Measurements from ENCODE around the gene SESTD1. TPM values are rescaled to one million over a fixed set of nuclear protein-coding genes. Genes with fewer than 3 reads are reported as not detected.
"Not testable (repeated sequence)": the region's sequence is repeated elsewhere in the genome, so short reads cannot be mapped to it uniquely, and the experiment has no call there.

SESTD1 gene
- total RNA-seq, 1 experiment from 2014 or later = 12.5 TPM

DNA sequence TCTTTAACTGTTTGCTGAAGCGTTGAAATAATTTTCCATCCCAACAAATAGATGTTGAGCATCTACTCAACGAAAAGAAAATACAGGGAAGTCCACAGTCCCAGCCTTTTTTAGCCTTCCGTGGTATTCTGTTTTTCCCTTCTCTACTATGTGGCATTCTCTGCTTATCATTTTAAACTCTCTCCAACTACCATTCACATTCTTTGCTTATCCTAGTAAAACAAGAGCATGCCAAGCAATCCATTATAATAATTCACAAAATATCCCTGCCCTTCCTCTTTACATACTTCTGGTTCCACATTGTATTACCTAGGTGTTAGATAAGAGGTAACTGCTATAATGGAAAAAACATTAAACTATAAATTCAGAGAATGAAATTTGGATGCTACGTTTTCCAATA lies 1.6 kb upstream of the SESTD1 start:
- no peak for DNase-seq (ENCODE audit: low read depth)

DNA sequence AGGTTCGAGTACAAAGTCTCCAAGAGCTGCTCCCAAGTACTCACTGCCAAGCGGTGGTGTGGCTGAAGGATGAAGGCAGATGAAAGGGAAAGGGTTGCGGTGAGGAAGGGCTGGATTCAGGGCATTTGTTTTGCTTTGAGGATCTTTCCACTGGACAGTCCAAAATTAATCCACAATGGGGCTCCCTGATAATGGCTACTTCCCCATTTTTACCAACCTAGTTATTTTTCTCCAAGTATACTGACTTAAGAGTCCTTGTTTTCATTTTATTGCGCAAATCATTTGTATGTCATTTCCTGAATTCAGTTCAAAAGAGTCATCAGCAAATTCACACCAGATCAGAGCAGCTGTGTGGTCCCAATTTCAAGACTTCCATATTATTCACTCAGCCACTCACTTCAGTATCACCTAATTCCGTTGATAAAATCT lies 464 bp upstream of the SESTD1 start:
- DNase-seq (ENCODE audit: low read depth) = peak; percentile 65

DNA sequence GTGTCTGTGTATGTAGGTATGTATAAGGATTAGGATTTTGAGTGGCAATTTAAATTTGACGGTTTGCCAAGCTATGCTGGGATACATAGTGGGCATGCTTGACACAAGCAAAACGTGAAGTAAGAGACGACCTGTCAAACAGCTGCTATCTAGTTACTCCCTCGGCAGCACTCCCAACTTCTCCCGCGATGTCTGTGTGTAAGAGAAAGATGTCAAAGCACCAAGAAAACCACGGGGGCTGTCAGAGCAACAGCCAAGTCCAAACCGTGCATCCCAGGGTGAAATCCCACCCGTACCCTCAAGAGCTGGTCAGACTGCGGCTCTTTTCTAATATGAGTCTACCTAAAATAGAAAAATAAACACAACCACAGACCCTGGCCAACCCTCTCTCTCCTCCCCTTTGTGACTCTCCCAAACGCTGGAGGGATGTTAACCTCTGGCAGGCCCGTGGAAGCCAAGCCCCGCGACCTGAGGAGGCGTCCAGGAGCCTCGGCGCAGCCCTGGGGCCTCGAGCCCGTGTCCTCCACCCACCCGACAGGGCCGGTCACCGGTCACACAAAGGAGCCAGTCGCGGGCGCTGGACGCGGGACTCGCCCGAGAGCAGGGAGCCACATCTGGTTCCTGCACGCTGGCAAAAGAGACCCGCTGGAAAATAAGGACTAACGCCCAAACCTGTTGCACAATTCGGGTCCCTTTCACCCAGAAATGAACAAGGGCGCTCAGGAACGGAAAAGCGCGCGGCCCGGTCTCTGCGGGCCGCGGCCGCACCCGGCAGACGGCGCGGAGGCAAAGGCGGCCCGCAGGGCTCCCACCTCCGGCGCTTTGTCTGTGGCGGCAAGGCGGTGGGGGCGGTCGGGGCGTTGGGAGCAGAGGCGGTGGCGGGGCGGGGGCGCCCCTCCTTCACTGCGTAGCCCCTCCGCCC lies 925 bp downstream of the SESTD1 start:
- peak; percentile 36 for DNase-seq (ENCODE audit: low read depth)

DNA sequence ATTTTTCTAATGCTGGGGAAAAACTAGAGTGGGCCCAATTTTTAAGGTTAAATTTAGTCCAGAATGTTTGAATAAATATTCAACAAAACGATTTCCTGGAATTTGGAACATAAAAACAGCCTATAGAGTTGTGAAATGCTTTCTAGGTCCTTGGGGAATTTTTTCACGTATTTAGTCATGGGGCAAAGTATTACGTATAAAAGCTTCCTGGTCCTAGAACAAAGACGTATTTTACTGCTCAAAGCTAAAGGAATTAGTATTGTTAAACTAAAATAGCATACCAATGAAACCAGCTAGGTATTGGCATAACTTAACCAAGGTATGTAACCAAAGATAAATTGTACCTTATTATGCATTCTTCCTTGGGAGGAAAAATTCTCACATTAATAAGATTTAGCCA lies 1.6 kb downstream of the SESTD1 start:
- peak; percentile 19 for DNase-seq (ENCODE audit: low read depth)

DNA sequence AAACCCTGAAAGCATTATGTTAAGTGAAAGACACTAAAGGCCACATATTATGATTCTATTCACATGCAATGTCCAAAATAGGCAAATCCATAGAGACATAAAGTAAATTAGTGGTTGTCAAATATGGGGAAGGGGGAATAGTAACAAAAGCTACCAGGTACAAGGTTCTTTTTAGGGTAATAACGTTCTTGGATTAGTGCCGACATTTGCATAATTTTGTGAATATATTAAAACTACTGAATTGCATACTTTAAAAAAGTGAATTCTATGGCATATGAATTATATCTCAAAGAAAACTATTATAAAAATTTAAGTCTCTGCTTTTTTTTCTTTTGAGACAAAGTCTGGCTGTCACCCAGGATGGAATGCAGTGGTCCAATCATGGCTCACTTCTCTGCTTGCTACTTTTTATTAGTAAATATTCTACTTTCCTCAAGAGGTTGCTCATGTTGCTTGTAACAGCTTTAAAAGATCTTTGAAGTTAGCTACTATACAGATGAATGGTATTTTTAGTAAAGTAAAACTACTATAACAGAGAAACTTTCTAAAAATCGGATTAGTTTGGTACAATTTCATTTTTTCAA lies 2.5 kb downstream of the SESTD1 start:
- DNase-seq (ENCODE audit: low read depth) = no peak

DNA sequence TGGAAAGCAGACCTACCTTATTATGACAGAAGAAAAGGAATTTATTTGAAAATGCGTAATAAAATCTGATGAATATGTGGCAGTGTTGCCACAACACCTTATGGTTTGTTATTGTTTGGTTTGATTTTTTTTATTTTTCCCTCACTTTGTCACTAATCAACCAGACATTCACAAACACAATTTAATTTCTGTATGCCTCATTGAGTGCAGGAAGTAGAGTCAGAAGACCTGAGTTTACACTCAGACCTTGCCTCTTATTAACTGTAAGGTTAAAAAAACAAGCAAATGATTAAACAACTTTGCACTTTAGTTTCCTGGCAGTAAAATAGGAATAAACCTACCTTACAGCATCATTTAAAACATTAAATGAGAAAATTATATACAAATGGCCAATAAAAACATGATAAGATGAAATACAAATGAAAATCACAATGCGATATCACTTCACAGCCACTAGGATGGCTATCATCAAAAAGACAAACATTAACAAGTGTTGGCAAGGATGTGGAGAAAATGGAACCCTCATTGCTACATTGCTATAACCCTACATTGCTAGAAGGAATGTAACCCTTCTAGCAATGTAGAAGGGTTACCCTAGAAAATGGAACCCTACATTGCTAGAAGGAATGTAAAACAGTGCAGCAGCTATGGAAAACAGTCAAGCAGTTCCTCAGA lies 3.3 kb downstream of the SESTD1 start:
- no peak for DNase-seq (ENCODE audit: low read depth)

DNA sequence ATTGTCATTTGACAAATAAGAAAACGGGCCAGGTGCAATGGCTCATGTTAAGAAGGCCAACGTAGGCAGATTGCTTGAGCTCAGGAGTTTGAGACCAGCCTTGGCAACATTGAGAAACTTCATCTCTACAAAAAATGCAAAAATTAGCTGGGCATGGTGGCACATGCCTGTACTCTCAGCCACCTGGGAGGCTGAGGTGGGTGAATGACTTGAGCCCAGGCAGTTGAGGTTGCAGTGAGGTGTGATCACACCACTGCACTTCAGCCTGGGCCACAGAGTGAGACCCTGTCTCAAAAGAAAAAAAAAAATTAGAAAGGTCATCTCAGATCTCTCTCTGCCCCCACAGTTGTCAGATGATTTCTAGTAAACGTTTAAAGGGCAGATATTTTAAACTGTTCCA lies 4.4 kb downstream of the SESTD1 start:
- DNase-seq (ENCODE audit: low read depth) = no peak

DNA sequence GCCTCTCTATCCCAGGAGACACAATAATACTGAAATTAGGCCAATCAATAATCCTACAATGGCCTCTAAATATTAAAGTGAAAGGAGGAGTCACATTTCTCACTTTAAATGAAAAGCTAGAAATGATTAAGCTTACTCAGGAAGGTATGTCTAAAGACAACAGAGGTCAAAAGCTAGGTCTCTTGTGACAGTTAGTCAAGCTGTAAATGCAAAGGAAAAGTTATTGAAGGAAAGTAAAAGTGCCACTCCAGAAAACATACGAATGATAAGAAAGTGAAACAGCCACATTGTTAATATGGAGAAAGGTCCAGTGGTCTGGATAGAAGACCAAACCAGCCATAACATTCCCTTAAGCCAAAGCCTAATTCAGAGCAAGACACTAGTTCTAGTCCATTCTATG lies 9.5 kb downstream of the SESTD1 start:
- DNase-seq (ENCODE audit: low read depth) = no peak

DNA sequence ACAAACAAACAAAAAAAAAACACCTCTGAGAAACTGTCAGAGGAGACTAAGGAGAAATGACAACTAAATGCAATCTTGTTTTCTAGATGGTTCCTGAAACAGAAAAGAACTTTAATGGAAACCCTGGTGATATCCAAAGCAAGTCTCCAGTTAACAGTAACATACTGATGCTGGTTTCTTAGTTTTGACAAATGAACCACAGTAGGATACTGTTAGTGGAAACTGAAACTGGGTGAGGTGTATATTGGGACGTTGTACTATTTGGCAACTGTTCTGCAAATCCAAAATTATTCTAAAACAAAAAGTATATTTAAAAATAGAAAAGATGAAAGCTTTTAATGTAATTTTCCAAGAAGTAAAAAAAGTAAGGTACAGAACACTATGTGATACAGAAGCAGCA lies 11.4 kb downstream of the SESTD1 start:
- DNase-seq (ENCODE audit: low read depth) = no peak

DNA sequence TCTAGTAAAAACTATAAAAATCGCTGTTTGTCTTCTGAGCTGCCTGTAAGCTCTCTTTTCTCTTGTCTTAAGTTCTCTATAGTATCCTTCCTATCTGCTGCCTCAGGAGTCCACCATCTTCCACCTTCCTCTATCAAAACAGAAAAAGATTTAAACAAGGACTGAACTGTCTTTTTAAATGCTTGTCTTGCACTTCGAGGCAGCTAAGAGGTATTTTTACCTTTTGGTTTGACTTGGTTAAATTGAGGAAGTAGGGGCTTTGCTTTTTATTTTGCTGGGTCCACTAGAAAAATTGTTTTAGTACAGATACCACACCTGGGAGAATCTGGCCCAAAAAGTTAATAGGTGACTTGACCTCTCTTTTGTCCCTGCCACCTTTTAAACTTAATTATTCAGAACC lies 12.2 kb downstream of the SESTD1 start:
- DNase-seq (ENCODE audit: low read depth) = no peak

DNA sequence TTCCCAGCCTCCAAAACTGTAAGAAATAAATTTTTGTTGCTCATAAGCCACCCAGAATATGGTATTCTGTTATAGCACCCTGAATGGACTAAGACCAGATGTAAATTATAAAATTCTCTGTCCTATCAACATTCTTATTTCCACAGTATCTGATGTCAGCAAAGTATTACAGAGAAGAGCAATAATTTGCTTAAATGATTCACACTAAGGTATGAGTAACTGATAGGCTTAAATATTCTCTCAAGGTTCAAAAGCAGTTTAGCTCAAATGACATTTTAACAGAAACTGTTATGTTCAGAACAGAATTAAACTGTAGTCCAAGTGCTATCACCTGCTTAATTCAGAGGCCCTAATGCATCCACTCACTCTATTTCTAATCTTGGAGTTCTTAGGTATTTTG lies 12.8 kb downstream of the SESTD1 start:
- no peak for DNase-seq (ENCODE audit: low read depth)

DNA sequence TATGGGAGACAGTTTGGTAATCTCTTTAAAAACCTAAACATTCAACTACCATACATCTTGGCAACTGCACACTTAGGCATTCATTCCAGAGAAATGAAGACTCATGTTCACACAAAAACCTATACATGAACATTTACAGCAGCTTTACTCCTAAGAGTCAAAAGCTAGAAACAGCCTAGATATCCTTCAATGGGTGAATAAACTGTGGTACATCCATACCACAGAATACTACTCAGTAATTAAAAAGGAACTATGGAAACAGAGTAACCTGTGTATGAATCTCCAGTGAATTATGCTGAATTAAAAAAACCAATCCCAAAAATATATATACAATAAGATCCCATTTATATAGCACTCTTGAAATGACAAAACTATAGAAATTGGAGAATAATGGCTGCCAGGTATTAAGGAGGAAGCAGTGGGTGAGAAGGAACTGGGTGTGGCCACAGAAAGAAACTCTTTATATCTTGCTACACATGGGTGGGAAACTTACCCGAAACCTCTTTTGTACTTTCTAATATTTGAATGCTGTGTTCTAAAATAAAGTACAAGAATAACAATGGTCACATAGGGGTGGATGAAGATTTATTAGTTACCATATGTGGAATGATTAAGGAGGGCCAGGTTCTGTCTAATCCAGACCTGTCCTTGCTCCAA lies 13.7 kb downstream of the SESTD1 start:
- no peak for DNase-seq (ENCODE audit: low read depth)

DNA sequence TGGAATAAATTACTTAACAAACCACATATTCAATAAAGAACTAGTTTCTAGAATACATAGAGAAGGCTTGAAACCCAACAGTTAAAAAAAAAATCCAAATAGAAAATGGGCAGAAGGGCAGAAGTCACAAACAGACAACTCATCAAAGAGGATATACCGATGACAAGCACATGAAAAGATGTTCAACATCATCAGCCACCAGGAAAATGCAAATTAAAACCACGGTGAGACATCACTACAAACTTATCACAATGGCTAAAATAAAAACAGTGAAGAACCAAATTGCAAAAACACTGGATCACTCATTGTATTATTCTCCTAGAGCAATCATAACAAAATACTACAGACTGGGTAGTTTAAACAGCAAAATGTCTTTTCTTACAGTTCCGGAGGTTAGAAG lies 14.5 kb downstream of the SESTD1 start:
- DNase-seq (ENCODE audit: low read depth) = peak; percentile 17

DNA sequence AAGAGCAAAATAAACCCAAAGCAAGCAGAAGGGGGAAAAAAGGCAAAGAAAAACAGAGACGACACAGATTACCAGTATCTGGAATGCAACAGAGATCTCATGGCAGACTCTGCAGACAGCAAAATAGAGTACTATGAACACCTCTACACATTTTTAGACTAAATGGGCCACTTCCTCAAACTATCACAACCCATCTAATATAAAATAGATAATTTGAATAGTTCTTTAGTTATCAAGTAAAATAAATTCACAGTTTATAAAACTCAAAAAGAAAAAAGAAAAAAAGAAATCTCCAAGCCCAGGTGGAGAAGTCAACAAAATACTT lies 16.6 kb downstream of the SESTD1 start:
- DNase-seq (ENCODE audit: low read depth) = no peak

DNA sequence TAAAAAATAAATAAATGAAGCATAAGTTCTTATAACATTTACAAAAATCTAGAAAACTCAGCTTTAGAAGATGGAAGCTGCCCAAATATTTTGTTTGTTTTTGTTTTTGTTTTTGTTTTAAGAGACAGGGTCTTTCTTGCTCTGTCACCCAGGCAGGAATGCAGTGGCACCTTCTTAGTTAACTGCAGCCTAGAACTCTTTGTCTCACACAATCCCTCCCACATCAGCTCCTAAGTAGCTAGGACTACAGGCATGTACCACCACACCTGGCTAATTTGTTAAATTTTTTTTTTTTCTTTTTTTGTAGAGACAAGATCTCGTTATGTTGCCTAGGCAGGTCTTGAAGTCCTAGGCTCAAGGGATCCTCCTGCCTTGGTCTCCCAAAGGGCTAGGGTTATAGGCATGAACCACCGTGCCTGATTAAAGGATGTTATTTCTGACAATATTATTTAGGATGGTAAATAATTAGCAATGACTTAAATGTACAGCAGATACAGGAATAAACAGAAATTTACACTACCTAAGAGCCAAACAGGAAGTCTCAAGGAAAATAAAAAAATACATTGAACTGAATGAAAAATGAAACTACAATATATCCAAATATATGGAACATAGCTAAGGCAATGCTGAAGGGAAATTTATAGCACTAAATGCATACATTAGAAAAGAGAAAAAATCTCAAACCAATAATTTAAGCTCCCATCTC lies 17.2 kb downstream of the SESTD1 start:
- no peak for DNase-seq (ENCODE audit: low read depth)

DNA sequence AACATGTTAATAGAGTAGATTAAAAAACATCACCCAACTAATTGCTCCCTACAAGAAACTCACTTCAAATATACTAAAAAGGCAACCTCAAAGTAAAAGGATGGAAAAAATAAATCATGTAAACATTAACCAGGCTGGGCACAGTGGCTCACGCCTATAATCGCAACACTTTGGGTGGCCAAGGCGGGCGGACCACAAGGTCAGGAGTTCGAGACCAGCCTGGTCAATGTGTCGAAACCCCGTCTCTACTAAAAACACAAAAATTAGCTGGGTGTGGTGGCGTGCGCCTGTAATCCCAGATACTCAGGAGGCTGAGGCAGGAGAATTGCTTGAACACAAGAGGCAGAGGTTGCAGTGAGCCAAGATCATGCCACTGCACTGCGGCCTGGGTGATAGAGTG lies 18.8 kb downstream of the SESTD1 start:
- not testable (repeated sequence) for DNase-seq (ENCODE audit: low read depth)

DNA sequence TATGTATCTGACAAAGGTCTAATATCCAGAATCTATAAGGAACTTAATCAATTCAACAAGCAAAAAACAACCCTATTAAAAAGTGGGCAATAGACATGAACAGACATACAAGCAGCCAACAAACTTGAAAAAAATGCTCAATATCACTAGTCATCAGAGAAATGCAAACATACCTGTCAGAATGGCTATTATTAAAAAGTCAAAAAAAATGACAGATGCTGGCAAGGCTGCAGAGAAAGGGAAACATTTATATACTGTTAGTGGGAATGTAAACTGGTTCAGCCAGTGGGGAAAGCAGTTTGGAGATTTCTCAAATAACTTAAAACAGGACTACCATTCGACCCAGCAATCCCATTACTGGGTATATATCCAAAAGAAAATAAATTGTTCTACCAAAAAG lies 21.6 kb downstream of the SESTD1 start:
- DNase-seq (ENCODE audit: low read depth) = no peak

DNA sequence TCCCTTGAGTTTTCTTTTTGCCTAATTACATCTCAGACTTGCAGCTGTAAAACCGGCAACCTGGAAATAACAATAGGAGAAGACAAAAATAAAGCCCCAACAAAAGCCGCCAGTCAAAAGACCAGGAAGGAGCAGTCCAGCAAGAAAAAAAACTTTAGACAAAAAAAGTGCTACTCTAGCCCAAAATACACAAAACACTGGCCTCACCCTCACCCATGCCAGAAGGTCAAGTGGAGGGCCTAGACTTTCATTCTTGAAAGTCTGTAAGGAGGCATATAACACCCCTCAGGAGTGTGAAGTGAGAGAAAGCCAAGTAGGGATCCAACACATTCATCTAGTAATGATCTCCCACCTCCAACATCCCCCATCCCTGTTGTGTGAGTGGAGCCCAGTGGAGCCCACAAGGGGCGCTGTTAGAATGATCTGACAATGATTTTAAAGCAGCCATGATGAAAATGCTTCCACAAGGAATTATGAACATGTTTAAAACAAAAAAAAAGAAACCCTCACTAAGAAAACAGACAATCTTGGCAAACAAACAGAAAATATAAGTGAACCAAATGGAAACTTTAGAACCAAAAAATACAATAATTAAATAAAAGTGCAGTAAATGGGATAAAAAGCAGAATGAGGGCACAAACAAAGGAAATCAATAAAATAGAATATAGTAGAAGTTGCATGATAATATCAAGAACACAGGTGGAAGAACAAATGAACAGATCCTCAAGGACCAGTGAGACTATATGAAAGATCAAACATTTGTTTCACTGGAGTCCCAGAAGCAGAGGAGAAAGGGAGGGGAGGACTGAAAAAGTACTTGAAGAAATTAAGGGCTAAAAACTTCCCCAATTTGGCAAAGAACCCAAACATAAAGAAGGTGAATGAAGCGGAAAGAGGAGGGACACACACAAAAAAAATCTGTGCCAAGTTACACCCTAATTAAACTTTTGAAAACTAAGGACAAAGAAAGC lies 23.9 kb downstream of the SESTD1 start:
- no peak for DNase-seq (ENCODE audit: low read depth)

DNA sequence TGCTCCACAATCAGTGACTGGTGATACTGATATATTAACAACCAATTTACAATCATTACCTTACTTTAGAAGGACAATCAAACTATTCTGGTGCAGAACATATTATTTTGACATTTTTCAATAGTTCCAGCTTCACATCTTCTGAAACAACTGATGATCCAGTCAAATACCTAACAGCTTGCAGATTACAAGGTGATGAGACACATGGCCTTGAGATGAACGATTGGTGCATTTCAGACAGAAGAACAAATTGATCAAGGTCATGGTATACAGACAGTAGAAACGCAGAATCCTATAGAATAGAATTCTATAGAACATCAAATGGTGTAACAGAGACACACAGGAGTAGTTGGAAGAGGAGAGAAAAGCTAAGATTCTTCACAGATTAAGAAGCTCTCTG lies 24.8 kb downstream of the SESTD1 start:
- DNase-seq (ENCODE audit: low read depth) = no peak

DNA sequence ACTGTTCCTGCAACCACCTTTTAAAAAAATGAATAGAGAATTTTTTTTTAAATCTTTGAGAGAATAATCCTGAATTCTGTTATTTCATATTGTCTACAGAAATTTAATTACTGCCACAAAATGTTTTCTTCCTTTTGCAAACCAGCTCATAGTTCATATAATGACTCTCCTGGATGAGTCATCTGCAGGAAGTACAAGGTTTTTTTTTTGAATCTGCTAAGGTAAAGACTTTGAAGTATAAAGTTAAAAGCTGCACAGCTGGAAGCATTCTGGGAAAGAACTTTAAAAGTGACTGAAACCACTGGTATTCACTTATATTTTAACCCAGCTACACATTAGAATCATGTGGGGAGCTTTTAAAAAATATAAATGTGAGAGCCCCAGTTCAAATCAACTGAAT lies 25.4 kb downstream of the SESTD1 start:
- DNase-seq (ENCODE audit: low read depth) = peak; percentile 67

Measured in HT1080 (cell line).